HUES64 (cell line): Measurements from ENCODE around the gene LDLRAD4.

Experiments used
- H3K27ac ChIP-seq: 2 replicates; pipeline ENCODE4 v1.7.0; 2013; ENCODE audit warnings: low read depth, low read length, inconsistent platforms
- H3K27me3 ChIP-seq: 2 replicates; pipeline ENCODE4 v1.6.1; 2013; ENCODE audit warnings: mild to moderate bottlenecking, low read length; ENCODE audit not compliant: insufficient read depth
- H3K36me3 ChIP-seq: 2 replicates; pipeline ENCODE4 v1.6.1; 2013; ENCODE audit warnings: mild to moderate bottlenecking, low read length; ENCODE audit not compliant: insufficient read depth
- H3K4me1 ChIP-seq: 2 replicates; pipeline ENCODE4 v1.6.1; 2013; ENCODE audit warnings: mild to moderate bottlenecking, low read length, moderate library complexity; ENCODE audit not compliant: insufficient read depth
- H3K4me3 ChIP-seq: 2 replicates; pipeline ENCODE4 v1.5.1; 2013; ENCODE audit warnings: mild to moderate bottlenecking, low read length, moderate library complexity
- H3K9ac ChIP-seq: 2 replicates; pipeline ENCODE4 v1.6.1; 2013; ENCODE audit warnings: mild to moderate bottlenecking, low read depth, low read length
- H3K9me3 ChIP-seq: 2 replicates; pipeline ENCODE4 v1.6.1; 2013; ENCODE audit warnings: low read depth, low read length; ENCODE audit not compliant: insufficient read depth
- WGBS: fragments of 150-250, 120-280 bp; methylation state at CpG from one replicate; pipeline ENCODE4 v1.1.7; 2013; ENCODE audit warnings: missing lambda C conversion rate; 5-methylcytosine and 5-hydroxymethylcytosine counted together

Gene LDLRAD4

GRCh38 chr18:13540477-13541182 is 322.1 kb downstream of the LDLRAD4 start:
- peaks cover 13% of the 10 kb centered on the region for H3K4me1 ChIP-seq
- H3K4me3 ChIP-seq, result no peak overlapping the region
- no peaks in the 10 kb centered on the region for H3K9me3 ChIP-seq
- H3K9ac ChIP-seq, result no peak overlapping the region
- 95% methylated on average over 12 of the region's 12 CpGs for WGBS
- H3K36me3 ChIP-seq, result no peaks in the 10 kb centered on the region
- no peak overlapping the region for H3K27ac ChIP-seq
- H3K27me3 ChIP-seq, result no peaks in the 10 kb centered on the region

- Histone ChIP-seq H3K4me1 (peaks cover 13% of the 10 kb centered on the region), H3K27me3 (no peaks in the 10 kb centered on the region), H3K9me3 (no peaks in the 10 kb centered on the region), H3K36me3 (no peaks in the 10 kb centered on the region), H3K4me3 (no peak overlapping the region), H3K9ac (no peak overlapping the region), H3K27ac (no peak overlapping the region)
- 94% methylated on average over 12 of the region's 13 CpGs for WGBS
These were observed 323.3 kb downstream of the LDLRAD4 start for GRCh38 chr18:13541621-13542519.

GRCh38 chr18:13542520-13542847 is 323.9 kb downstream of the LDLRAD4 start:
- Histone ChIP-seq H3K4me3 (no peak overlapping the region), H3K9ac (no peak overlapping the region), H3K27me3 (no peaks in the 10 kb centered on the region), H3K27ac (no peak overlapping the region), H3K36me3 (no peaks in the 10 kb centered on the region), H3K9me3 (peaks cover 3% of the 10 kb centered on the region; the same call in 1 of the 2 replicates), H3K4me1 (peaks cover 13% of the 10 kb centered on the region)
- WGBS, result 93% methylated on average over 7 of the region's 7 CpGs

- 86% methylated on average over 4 of the region's 4 CpGs for WGBS
- no peak overlapping the region for H3K9ac ChIP-seq
- H3K27me3 ChIP-seq, result no peaks in the 10 kb centered on the region
- no peak overlapping the region for H3K27ac ChIP-seq
- H3K9me3 ChIP-seq, result peaks cover 10% of the 10 kb centered on the region; the same call in 1 of the 2 replicates
- H3K4me1 ChIP-seq, result peaks cover 13% of the 10 kb centered on the region
- H3K36me3 ChIP-seq, result no peaks in the 10 kb centered on the region
- H3K4me3 ChIP-seq, result no peak overlapping the region
These were observed 324.6 kb downstream of the LDLRAD4 start for GRCh38 chr18:13543144-13543543.

- Histone ChIP-seq H3K9ac (no peak overlapping the region), H3K9me3 (peaks cover 11% of the 10 kb centered on the region; the same call in 1 of the 2 replicates), H3K4me3 (no peak overlapping the region), H3K27me3 (no peaks in the 10 kb centered on the region), H3K36me3 (no peaks in the 10 kb centered on the region), H3K27ac (no peak overlapping the region), H3K4me1 (peaks cover 10% of the 10 kb centered on the region)
- 91% methylated on average over 24 of the region's 25 CpGs for WGBS
These were observed 325.5 kb downstream of the LDLRAD4 start for GRCh38 chr18:13543811-13544732.

- no peak overlapping the region for H3K27ac ChIP-seq
- H3K9me3 ChIP-seq, result peaks cover 11% of the 10 kb centered on the region; the same call in 1 of the 2 replicates
- H3K4me3 ChIP-seq, result no peak overlapping the region
- no peak overlapping the region for H3K9ac ChIP-seq
- peaks cover under 1% of the 10 kb centered on the region; the same call in 1 of the 2 replicates for H3K4me1 ChIP-seq
- 97% methylated on average over 8 of the region's 8 CpGs for WGBS
- H3K27me3 ChIP-seq, result no peaks in the 10 kb centered on the region
- H3K36me3 ChIP-seq, result no peaks in the 10 kb centered on the region
These were observed 326.4 kb downstream of the LDLRAD4 start for GRCh38 chr18:13544953-13545352.

GRCh38 chr18:13545514-13545913 is 327.0 kb downstream of the LDLRAD4 start:
- no peak overlapping the region for H3K9ac ChIP-seq
- no peaks in the 10 kb centered on the region for H3K4me1 ChIP-seq
- peaks cover 11% of the 10 kb centered on the region; the same call in 1 of the 2 replicates for H3K9me3 ChIP-seq
- no peaks in the 10 kb centered on the region for H3K36me3 ChIP-seq
- H3K4me3 ChIP-seq, result no peak overlapping the region
- WGBS, result 96% methylated on average over 4 of the region's 4 CpGs
- no peaks in the 10 kb centered on the region for H3K27me3 ChIP-seq
- no peak overlapping the region for H3K27ac ChIP-seq

- WGBS, result 93% methylated on average over 4 of the region's 4 CpGs
- H3K9ac ChIP-seq, result no peak overlapping the region
- H3K9me3 ChIP-seq, result peaks cover 11% of the 10 kb centered on the region; the same call in 1 of the 2 replicates
- H3K4me3 ChIP-seq, result no peak overlapping the region
- no peaks in the 10 kb centered on the region for H3K27me3 ChIP-seq
- H3K27ac ChIP-seq, result no peak overlapping the region
- no peaks in the 10 kb centered on the region for H3K4me1 ChIP-seq
- no peaks in the 10 kb centered on the region for H3K36me3 ChIP-seq
These were observed 327.4 kb downstream of the LDLRAD4 start for GRCh38 chr18:13545955-13546354.

- Histone ChIP-seq H3K27me3 (no peaks in the 10 kb centered on the region), H3K36me3 (no peaks in the 10 kb centered on the region)
- 96% methylated on average over 8 of the region's 8 CpGs for WGBS
These were observed 328.1 kb downstream of the LDLRAD4 start for GRCh38 chr18:13546638-13547037.

GRCh38 chr18:13547347-13547746 is 328.8 kb downstream of the LDLRAD4 start:
- Histone ChIP-seq H3K9ac (no peak overlapping the region), H3K27ac (no peak overlapping the region), H3K36me3 (no peaks in the 10 kb centered on the region), H3K9me3 (peaks cover 11% of the 10 kb centered on the region; the same call in 1 of the 2 replicates), H3K4me1 (no peaks in the 10 kb centered on the region), H3K27me3 (no peaks in the 10 kb centered on the region), H3K4me3 (no peak overlapping the region)
- 86% methylated on average over 10 of the region's 10 CpGs for WGBS

More at GRCh38 chr18:13546638-13547037, 328.1 kb downstream of the LDLRAD4 start:
- H3K4me3 ChIP-seq, result no peak overlapping the region
- H3K4me1 ChIP-seq, result no peaks in the 10 kb centered on the region
- no peak overlapping the region for H3K9ac ChIP-seq
- peaks cover 11% of the 10 kb centered on the region; the same call in 1 of the 2 replicates for H3K9me3 ChIP-seq
- no peak overlapping the region for H3K27ac ChIP-seq
